ENCODE data around the gene LCNL1. TPM values are rescaled to one million over a fixed set of nuclear protein-coding genes. Genes with fewer than 3 reads are reported as not detected.
"Not testable (repeated sequence)": the region's sequence is repeated elsewhere in the genome, so short reads cannot be mapped to it uniquely, and the experiment has no call there.

LCNL1 gene
- polyA plus RNA-seq, 3 donors, result 0.18 to 0.38 (median 0.36) TPM

DNA sequence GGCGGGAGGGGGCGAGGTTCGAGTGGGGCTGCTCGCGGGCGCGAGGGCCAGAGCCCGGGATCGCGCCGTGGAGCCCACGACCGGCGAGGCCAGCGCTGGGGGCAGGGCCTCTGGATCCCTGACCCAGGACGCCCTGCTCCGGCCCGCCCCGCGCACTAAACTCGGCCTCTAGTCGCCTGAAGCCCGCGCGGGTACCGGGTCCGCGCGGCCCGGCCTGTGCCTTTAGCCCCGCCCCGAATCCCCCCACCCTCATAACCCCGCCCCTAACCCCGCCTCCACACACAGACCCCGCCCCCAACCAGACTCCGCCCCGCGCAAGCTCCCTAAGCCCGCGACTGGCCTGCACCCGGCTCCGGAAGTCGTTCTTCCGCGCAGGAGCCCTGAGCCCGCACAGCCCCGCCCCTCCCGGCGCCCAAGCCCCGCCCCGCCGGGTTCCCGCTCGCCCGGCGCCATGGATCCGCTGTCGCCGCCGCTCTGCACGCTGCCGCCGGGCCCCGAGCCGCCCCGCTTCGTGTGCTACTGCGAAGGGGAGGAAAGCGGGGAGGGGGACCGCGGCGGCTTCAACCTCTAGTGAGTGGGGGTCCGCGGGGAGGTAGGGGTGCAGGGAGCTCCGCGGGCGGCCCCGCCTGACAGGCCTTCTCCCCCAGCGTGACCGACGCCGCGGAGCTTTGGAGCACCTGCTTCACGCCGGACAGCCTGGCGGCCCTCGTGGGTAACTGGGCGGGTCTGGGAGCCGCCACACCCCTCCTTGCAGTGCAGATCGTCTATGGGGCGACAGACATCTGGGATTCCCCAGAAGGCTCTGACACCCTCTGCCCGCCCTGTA is 9.4 kb downstream of the LCNL1 start, which contains the start of gene PAXX:
Gene PAXX, plus strand, starts transcription at position 430 of the 826 bp plus-strand sequence. Its CDS starts 22 bp downstream, at position 452.
- peak; percentile 85 for DNase-seq

DNA sequence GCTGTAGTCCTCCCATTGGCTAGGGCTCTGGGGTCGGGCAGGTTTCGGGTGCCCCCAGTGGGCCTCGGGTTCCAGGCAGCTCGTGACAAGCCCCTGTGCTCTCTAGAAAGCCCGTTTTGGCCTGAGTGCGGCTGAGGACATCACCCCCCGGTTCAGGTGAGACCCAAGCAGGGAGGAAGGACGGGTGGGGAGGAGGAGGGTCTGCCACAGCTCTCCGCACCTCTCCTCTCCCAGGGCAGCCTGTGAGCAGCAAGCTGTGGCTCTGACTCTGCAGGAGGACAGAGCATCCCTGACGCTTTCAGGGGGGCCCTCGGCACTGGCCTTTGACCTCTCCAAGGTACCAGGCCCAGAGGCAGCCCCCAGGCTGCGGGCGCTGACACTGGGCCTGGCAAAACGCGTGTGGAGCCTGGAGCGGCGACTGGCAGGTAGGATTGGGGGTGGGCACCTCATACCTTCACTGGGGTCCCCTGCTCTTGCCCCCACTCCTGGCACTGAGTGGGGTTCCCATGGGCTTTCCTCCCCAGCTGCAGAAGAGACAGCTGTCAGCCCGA is 10.1 kb downstream of the LCNL1 start:
- no peak for DNase-seq

DNA sequence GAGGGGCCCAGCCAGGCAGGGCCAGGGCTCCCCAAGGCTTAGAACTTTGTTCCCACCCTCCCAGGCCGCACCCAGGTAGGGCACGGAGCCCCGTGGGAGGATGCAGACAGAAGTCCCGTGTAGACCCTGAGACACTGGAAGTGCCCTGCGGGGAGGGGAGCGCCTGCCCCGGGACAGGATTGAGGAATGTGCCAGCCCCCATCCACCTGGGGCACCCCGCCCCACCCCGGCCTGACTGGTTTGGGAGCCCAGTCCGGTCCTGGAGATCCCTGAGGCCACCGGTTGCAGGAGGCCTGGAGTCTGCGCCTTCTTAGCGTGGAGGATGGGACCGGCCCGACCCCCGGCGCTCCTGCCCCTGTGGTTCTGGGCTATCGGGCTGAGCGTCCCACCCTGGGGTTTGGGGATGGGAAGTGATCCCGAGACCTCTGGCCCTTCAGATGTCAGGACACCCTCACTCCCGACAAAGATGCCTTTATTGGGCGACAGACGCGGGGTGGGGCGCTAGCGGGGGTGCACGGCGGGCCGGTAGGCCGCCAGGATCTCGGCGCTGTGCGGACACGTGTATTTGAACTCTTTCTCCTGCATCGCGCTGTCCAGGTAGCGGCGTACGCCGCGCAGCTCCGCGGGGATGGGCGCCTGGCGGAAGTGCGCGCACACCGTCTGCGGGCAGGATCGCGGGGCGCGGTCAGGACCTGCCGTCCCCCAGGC is 11.5 kb downstream of the LCNL1 start:
- no peak for DNase-seq

DNA sequence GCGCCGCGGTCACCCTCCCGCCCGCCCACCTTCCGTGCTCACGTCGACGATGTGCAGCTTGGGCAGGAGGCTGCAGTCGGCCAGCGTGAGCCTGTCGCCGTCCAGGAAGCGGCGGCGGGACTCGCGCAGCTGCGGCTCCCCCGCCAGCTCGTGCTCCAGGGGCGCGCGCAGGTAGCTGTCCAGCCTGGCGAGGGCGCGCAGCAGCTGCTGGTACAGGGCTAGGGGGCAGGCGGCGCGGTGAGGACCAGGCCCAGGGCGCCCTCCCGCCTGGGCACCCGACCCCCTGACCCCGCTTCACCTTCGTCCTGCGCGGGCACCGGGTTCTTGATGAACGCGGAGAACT is 12.1 kb downstream of the LCNL1 start:
- DNase-seq, result no peak

DNA sequence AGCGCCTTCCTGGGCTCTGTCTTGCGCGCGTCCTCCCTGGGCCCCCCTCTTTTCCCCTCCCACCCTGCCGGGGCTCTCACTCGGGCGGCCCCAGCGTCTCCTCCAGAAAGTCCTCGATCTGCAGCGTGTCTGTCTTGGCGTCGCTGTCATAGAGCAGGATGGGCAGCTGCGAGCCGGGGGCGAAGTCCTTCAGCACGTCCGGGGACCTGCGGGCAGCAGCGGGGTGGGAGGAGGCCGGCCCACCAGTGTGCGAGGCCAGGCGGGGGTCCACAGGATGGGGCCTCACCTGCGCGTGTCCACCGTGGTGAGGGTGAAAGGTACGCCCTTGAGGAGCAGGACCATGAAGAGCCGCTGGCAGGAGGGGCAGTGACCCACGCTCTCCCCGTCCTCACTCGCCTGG is 12.6 kb downstream of the LCNL1 start:
- no peak for DNase-seq

DNA sequence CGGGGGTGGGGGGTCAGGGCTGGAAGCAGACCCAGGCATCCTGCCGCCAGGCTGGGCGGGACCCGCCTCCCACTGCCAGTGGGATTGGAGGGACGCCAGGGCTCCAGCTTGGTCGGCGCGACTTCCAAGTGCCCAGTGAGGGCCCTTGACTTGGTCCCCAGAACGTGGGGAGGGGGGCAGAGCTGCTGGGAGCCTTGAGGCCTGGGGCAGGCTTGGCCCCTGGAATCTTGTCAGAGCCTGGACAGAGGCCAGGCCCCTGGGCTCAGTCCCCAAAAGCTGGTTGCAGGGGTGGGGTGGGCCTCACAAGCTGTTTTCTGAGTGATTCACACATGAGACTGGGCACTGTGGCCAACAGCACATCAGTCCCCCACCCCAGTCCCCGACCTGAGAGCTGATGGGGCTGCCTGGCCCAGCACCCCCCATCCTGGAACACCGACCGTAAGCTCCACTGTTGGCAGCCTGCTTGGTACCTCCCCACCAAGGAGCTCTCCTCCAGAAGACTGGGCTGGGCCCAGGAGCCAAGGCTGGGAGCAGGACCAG is 13.0 kb downstream of the LCNL1 start:
- DNase-seq, result no peak

DNA sequence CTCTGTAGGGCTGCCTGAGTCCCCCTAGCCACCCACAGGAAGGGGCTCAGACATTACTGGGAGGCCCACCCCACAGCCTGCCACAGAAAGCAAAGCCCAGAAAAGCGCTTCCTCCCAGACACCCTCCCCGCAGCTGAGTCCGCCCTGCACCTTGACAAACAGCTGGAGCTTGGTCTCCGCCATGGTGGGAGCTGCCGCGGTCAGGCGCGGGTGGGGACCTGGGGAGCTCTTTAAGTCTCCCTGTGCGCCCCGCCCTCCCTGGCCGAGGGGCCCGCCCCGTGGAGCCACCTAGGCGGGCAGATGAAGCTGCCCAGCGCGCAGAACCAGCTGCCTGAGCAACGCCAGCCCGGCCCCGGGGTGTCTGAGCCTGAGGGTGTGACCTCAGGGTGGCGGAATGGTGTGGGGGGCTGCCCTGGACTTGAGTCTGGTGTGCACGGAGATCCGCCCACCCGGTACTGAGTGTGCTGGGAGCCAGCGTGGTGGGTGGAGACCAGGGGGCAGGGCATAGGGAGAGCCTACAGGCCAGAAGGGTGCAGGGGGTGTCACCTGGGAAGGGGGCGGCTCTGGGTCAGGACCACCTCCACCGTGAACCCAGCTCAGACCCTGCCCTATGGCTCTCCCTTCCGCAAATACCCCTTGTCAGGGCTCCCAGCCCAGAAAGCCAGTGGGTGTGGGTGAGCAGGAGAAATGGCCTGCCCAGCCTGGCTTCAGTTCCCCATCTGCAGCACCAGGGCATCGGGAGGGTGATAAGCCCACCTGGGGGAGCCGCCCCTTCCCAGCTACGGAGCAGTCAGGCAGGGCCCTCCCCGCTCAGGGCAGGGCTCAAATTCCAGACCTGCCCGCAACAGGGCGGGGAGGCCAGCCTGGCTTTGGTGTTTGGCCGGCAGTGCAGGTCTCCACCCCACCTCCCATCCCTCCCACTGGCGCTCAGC is 13.8 kb downstream of the LCNL1 start, which contains the start of gene CLIC3:
Gene CLIC3, minus strand, starts transcription at position 208 of the 932 bp plus-strand sequence. Its CDS starts 25 bp downstream, at position 183.
- DNase-seq, result no peak

DNA sequence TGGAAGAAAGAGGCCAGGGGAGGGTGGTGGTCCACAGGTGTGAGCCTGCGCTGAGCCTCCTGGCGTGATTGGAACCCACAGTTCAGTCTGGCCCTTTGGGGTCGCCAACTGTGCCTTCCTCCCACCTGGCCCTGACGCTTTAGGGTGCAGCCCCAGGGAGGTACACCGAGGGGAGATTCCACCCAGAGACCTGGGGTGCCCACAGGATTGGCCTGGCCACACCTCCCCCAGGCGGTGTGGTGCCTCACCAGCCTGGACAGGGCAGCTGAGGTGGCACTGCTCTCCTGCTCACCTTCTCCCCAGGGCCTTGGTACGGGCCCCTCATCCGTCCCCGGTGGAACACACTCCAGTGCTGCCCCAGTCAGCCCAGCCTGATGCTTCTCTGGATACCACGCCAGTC is 14.6 kb downstream of the LCNL1 start:
- DNase-seq, result no peak

DNA sequence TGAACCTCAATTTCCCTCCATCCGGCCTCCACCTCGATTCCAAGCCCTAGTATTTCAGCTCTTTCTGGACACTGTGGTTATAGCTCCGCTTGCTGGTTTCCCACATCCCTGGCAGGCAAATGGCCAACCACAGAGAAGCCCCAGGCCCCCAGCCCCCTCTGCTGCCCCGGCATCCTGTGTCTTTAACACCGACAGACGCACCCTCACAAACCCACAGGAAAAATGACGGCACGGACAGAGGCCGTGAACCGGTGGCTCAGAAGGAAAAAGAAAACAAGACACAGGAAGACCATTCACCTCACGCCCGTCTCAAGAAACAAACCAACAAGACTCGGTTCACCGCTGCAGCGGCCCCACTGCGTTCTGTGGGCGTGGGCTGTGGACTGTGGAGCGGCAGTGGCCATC is 15.0 kb downstream of the LCNL1 start:
- no peak for DNase-seq

DNA sequence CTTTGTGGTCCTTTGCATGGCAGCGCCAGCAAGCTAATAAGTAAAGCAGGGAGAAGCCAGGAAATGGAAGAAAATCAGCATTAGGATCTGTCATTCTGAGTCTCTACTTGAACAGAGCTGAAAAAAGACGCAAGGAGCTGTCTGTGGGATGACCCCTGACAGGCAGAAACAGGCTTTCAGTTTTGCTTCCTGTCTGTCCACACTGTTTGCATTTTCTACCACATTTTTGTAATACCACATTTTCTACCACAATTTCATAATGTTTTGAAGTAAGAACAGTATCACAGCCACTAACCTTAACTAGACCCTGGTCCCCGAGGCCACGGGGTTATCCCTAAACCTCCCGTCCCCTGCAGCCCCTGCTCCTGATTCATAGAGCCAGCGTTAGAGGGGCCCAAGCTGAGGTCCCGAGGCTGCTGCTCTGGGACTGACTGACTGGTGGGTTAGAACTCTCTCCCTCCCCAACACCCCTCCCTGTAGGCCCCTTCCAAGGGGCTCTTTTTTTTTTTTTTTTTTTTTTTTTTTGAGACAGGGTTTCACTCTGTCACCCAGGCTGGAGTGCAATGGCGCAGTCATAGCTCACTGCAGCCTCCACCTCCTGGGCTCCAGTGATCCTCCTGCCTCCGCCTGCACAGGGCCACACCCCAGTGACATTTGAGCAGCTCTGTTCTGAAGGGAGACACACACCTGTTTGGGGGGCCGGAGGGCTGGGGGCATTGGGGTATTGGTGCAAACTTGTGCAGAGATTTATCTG is 17.6 kb downstream of the LCNL1 start:
- no peak for DNase-seq

DNA sequence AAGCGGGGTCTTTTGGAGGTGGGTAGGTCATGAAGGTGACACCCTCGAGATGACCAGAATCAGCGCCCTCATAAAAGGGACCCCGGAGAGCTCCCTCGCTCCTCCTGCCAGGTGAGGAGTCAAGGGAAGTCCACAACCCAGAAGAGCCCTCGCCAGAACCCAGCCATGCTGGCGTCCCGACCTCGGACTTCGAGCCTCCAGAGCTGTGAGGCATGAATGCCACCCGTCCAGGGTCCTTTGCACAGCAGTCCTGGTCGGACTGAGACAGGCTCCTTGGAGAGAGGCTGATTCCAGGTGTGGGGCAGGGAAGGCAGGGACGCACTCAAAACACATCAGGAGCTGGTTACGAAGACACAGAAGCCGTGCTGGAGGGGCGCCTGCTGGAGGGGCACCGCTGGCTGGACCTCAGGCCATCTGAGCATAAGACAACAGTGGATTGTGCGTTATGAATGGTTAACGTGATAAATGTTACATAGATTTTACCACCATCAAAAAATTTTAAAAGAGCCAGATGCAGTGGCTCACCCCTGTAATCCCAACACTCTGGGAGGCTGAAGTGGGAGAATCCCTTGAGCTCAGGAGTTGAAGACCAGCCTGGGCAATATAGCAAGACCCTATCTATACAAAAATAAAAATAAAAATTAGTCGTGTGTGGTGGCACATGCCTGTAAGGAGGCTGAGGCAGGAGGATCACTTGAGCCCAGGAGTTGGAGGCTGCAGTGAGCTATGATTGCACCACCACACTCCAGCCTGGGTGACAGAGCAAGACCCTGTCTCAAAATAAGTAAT is 19.3 kb downstream of the LCNL1 start:
- DNase-seq, result no peak

DNA sequence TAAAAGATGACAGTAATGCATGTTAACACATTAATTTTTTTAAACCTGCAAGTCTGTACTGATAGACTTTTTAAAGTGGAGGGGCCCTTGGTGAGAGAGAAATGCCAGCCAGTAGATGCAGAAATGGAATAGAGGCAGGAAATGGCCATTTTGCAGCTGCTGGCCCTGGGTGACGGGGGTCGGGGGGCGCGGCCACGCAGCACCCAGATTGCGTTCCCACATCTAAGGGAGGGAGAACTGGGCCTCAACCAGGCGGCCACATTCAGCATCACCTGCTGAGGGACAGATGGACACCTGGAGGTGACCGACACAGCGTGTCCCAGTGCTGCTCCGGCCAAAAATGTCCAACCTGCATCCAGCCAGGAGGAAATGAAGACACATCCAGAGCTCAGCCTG is 19.9 kb downstream of the LCNL1 start:
- DNase-seq, result no peak

DNA sequence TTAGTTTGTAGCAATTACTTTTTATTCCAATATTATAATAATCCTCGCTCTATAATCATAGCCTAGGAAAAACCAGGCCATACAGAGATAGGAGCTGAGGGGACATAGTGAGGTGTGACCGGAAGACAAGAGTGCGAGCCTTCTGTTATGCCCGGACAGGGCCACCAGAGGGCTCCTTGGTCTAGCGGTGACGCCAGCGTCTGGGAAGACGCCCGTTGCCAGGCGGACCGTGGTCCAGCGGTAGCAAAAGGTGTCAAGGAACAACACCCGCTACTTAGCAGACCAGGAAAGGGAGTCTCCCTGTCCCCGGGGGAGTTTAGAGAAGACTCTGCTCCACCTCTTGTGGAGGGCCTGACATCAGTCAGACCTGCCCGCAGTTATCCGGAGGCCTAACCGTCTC is 21.5 kb downstream of the LCNL1 start:
- DNase-seq, result not testable (repeated sequence)

DNA sequence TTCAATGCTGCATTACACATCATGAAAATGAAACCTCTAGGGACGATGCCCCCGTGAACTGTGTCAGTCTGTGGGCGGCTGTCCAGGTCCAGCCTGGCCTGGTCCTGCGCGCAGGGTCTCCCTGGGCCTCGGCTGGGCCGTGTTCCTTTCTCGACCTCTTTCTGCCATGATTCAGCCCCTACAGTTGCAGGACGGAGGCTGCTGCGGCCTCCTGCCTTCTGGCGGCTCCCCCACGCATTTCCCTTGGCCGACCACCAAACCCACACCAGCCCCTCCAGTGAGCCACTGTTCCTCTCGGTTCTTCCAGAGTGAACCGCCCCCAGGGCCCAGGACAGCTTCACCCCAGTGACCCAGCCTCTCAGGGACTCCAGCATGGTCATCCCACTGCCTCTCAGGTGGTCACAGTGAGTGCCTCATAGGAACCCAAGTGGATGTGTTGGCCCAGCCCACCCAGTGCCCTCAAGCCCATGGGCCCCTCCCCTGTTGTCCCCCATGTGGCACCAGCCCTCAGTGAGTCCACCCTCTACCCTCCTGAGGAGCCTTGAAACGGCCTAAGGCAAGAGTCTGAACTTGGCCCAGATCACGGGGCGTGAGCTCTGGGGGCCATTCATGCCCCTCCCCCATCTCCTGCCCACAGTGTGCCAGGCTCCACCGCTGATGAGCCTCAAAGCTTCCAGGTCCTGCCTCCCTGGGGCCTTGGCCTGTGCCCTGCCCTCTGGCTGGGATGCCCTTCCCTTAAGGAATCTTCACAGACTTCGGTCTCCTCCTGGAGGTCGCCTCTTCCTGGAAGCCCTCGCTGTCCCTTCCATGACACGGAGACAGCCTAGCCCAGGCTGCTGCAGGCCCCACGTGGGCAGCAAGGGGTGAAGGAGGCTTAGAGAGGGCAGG is 23.6 kb downstream of the LCNL1 start:
- no peak for DNase-seq

DNA sequence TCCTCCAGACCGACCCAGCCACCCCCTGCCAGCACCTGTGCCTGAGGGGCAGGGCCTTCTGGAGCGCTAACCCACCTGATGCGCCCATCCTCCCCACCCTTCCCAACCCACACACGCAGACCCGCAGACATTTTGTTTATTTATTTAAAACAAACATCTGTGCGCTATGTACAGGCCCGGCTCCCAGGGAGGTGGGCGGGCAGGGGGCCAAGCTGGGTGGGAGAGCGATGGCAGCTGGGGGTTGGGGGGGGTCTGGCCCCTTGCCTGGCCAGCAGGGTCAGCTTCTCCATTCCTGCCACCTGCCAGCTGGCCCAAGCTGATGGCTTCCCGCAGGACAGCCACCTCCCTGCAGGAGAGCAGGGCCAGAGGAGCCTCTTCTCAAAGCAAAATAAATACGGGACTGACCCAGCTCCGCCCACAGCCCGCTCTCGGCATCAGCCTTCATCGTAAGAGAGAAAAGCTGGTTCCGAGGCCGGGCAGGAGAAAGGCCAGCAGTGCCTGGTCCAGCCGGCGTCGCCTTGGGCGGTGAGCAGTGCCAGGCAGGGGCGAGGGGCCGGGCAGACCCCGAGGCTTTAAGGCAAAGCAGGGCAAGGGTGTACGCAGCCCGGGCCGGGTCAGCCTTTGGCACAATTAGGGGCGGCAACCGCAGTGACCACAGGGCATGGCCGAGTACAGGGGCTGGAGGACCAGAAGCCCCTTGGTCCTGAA is 24.5 kb downstream of the LCNL1 start:
- DNase-seq, result no peak

DNA sequence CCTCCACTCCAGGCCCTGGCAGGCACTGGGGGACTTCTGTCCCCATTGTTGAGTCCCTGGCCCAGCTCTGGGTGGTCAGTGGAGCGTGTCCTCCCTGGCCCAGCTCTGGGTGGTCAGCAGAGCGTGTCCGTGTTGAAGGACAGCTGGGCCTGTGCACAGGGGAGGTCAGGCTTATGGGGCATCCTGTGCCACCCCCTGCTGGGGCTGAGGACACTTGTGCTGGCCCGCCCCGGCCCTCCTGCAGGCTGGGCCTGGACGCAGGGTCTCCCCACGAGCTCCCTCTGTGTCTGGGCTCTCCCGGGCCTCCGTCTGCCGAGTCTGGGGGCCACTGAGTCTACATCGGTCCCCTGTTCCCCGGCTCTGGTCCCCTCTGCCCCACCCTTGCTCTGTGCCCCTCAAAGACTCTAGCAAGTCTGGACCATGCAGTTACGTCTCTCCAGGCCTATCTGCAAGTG is 25.1 kb downstream of the LCNL1 start:
- no peak for DNase-seq

DNA sequence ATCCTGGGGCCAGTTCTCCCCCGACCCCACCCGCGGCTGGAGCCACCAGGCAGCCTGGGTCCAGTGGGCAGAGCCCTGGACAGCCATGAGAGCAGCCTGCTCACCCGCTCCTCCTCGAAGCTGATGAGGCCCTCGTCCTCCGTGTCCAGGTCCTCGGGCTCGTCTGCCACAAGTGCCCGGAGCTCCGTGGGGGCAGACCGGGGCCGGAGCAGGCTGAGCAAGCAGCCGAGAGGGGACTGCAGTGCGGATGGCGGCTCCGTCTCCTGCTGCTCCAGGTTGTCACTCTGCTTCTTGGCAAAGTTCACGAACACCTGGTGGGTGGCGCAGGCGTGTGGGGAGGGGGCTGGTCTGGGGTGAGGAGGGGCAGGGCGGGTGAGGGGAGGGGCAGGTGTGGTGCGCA is 25.5 kb downstream of the LCNL1 start:
- DNase-seq, result no peak

DNA sequence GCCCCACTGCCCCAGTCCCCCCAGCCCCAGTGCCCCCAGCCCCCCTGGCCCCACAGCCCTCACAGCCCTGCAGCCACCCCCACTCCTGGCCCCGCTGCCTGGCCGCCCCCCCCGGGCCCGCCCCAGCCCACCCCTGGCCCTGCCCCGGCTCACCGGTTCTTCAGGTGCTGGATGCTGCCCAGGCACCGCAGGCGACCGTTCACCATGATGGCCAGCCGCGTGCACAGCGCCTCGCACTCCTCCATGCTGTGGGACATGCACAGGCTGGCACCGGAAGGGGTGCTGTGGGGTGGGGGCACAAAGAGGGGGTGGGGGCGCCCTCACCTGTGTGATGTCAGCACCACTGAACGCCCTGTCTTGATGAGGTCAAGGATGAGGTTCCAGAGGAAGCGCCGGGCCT is 26.4 kb downstream of the LCNL1 start:
- no peak for DNase-seq

Data from renal pelvis (tissue), 4 donors.